ENCODE measurements around the gene C3orf22. TPM values are rescaled to one million over a fixed set of nuclear protein-coding genes. Genes with fewer than 3 reads are reported as not detected.
"Not testable (repeated sequence)": the region's sequence is repeated elsewhere in the genome, so short reads cannot be mapped to it uniquely, and the experiment has no call there.

Gene C3orf22
- total RNA-seq, 2 experiments from 2014 or later: not detected

- Histone ChIP-seq H3K4me3 (ENCODE audit: low read depth, low read length, poor library complexity, severe bottlenecking) (no peak overlapping the region), H3K9me3 (ENCODE audit: low read length) (no peaks in the 10 kb centered on the region), H3K4me2 (ENCODE audit: low read length) (no peak overlapping the region), H2AFZ (ENCODE audit: low read length) (no peak overlapping the region), H3K9me2 (ENCODE audit: insufficient read depth, low read length) (no peaks in the 10 kb centered on the region), H3K36me3 (ENCODE audit: insufficient read depth, low read length) (no peaks in the 10 kb centered on the region), H3K4me1 (ENCODE audit: insufficient read depth, low read length, poor library complexity, severe bottlenecking) (no peaks in the 10 kb centered on the region), H4K20me1 (ENCODE audit: insufficient read depth, low read length) (no peaks in the 10 kb centered on the region), H3K27ac (ENCODE audit: low read depth, low read length, poor library complexity, severe bottlenecking) (no peak overlapping the region), H3K79me2 (ENCODE audit: insufficient read depth, low read depth, low read length) (no peaks in the 10 kb centered on the region)
- TF ChIP-seq CTCF (conservative IDR thresholded peaks at IDR 0.05; ENCODE audit: low read length): no peak
- no peak for TF ChIP-seq EZH2phosphoT487 (IDR thresholded peaks at IDR 0.05; ENCODE audit: borderline replicate concordance, low read depth, low read length)
- no peak for DNase-seq (ENCODE audit: low spot score)
- BruUV-seq (replicated peaks): no TSS peak
- POLR2A ChIA-PET: interaction anchor here (0.7 kb wide), 1 partner anchor 323 kb away, joined by 3 read pairs; no protein-coding TSS in a partner anchor
- intact Hi-C loops (cut with micrococcal nuclease; ENCODE audit: unreplicated experiment): no loop called here
- CTCF ChIA-PET (ENCODE audit: unreplicated experiment): no interaction called here
These were observed 47.3 kb upstream of the C3orf22 start for GRCh38 chr3:126606001-126606400.

GRCh38 chr3:126604691-126605090 lies 46.0 kb upstream of the C3orf22 start:
- Histone ChIP-seq H2AFZ (ENCODE audit: low read length) (no peak overlapping the region), H3K36me3 (ENCODE audit: insufficient read depth, low read length) (no peaks in the 10 kb centered on the region), H3K4me2 (ENCODE audit: low read length) (no peak overlapping the region), H3K79me2 (ENCODE audit: insufficient read depth, low read depth, low read length) (no peaks in the 10 kb centered on the region), H3K4me1 (ENCODE audit: insufficient read depth, low read length, poor library complexity, severe bottlenecking) (no peaks in the 10 kb centered on the region), H3K4me3 (ENCODE audit: low read depth, low read length, poor library complexity, severe bottlenecking) (no peak overlapping the region), H3K27ac (ENCODE audit: low read depth, low read length, poor library complexity, severe bottlenecking) (no peak overlapping the region), H3K9me3 (ENCODE audit: low read length) (no peaks in the 10 kb centered on the region), H3K9me2 (ENCODE audit: insufficient read depth, low read length) (no peaks in the 10 kb centered on the region), H4K20me1 (ENCODE audit: insufficient read depth, low read length) (no peaks in the 10 kb centered on the region)
- TF ChIP-seq EZH2phosphoT487 (IDR thresholded peaks at IDR 0.05; ENCODE audit: borderline replicate concordance, low read depth, low read length) (no peak), CTCF (conservative IDR thresholded peaks at IDR 0.05; ENCODE audit: low read length) (no peak)
- no peak for DNase-seq (ENCODE audit: low spot score)
- BruUV-seq (replicated peaks): no TSS peak
- intact Hi-C loops (cut with micrococcal nuclease; ENCODE audit: unreplicated experiment): no loop called here
- CTCF ChIA-PET (ENCODE audit: unreplicated experiment): no interaction called here
- POLR2A ChIA-PET: no interaction called here

- Histone ChIP-seq H3K4me3 (ENCODE audit: low read depth, low read length, poor library complexity, severe bottlenecking) (no peak overlapping the region), H3K36me3 (ENCODE audit: insufficient read depth, low read length) (no peaks in the 10 kb centered on the region), H3K27ac (ENCODE audit: low read depth, low read length, poor library complexity, severe bottlenecking) (no peak overlapping the region), H2AFZ (ENCODE audit: low read length) (no peak overlapping the region), H4K20me1 (ENCODE audit: insufficient read depth, low read length) (no peaks in the 10 kb centered on the region), H3K79me2 (ENCODE audit: insufficient read depth, low read depth, low read length) (no peaks in the 10 kb centered on the region), H3K4me1 (ENCODE audit: insufficient read depth, low read length, poor library complexity, severe bottlenecking) (no peaks in the 10 kb centered on the region), H3K9me2 (ENCODE audit: insufficient read depth, low read length) (no peaks in the 10 kb centered on the region), H3K9me3 (ENCODE audit: low read length) (no peaks in the 10 kb centered on the region), H3K4me2 (ENCODE audit: low read length) (no peak overlapping the region)
- POLR2A ChIA-PET: no interaction called here
- intact Hi-C loops (cut with micrococcal nuclease; ENCODE audit: unreplicated experiment): no loop called here
- no peak for DNase-seq (ENCODE audit: low spot score)
- CTCF ChIA-PET (ENCODE audit: unreplicated experiment): no interaction called here
- BruUV-seq (replicated peaks): no TSS peak
- TF ChIP-seq EZH2phosphoT487 (IDR thresholded peaks at IDR 0.05; ENCODE audit: borderline replicate concordance, low read depth, low read length) (no peak), CTCF (conservative IDR thresholded peaks at IDR 0.05; ENCODE audit: low read length) (no peak)
These were observed 40.4 kb upstream of the C3orf22 start for GRCh38 chr3:126599101-126599500.

- POLR2A ChIA-PET; H3K4me2 ChIP-seq (ENCODE audit: low read length); H3K27ac ChIP-seq (ENCODE audit: low read depth, low read length, poor library complexity, severe bottlenecking); H3K9me2 ChIP-seq (ENCODE audit: insufficient read depth, low read length); intact Hi-C loops (cut with micrococcal nuclease; ENCODE audit: unreplicated experiment); H3K79me2 ChIP-seq (ENCODE audit: insufficient read depth, low read depth, low read length); H4K20me1 ChIP-seq (ENCODE audit: insufficient read depth, low read length); H3K9me3 ChIP-seq (ENCODE audit: low read length); BruUV-seq (replicated peaks); H2AFZ ChIP-seq (ENCODE audit: low read length); H3K4me3 ChIP-seq (ENCODE audit: low read depth, low read length, poor library complexity, severe bottlenecking); H3K36me3 ChIP-seq (ENCODE audit: insufficient read depth, low read length); DNase-seq (ENCODE audit: low spot score); H3K4me1 ChIP-seq (ENCODE audit: insufficient read depth, low read length, poor library complexity, severe bottlenecking); CTCF ChIA-PET (ENCODE audit: unreplicated experiment): not testable (repeated sequence)
These were observed 36.7 kb upstream of the C3orf22 start for GRCh38 chr3:126595479-126595878.

- H3K4me3 ChIP-seq (ENCODE audit: low read depth, low read length, poor library complexity, severe bottlenecking); H2AFZ ChIP-seq (ENCODE audit: low read length); H3K4me2 ChIP-seq (ENCODE audit: low read length); H3K4me1 ChIP-seq (ENCODE audit: insufficient read depth, low read length, poor library complexity, severe bottlenecking); POLR2A ChIA-PET; H3K36me3 ChIP-seq (ENCODE audit: insufficient read depth, low read length); intact Hi-C loops (cut with micrococcal nuclease; ENCODE audit: unreplicated experiment); H3K27ac ChIP-seq (ENCODE audit: low read depth, low read length, poor library complexity, severe bottlenecking); CTCF ChIA-PET (ENCODE audit: unreplicated experiment); BruUV-seq (replicated peaks); H3K79me2 ChIP-seq (ENCODE audit: insufficient read depth, low read depth, low read length); H3K9me2 ChIP-seq (ENCODE audit: insufficient read depth, low read length); H3K9me3 ChIP-seq (ENCODE audit: low read length); H4K20me1 ChIP-seq (ENCODE audit: insufficient read depth, low read length): not testable (repeated sequence)
- peak; percentile 7 for DNase-seq (ENCODE audit: low spot score)
These were observed 32.8 kb upstream of the C3orf22 start for GRCh38 chr3:126591515-126591914.
